ENCODE data around the gene USP53. TPM values are rescaled to one million over a fixed set of nuclear protein-coding genes. Genes with fewer than 3 reads are reported as not detected.
A peak's percentile ranks its signal among the peaks of the same experiment; 100 is the strongest.
"Not testable (repeated sequence)": the region's sequence is repeated elsewhere in the genome, so short reads cannot be mapped to it uniquely, and the experiment has no call there.

The USP53 gene
- 10 to 100 TPM; 34.0 to 46.2 (median 39.2) TPM for polyA plus RNA-seq (ENCODE audit: insufficient read length in 4 of 4)

- DNase-seq (ENCODE audit: low read depth in 4 of 4, low spot score in 2 of 4), result peak; percentile 94 to 96 (median 95)
Measured at GRCh38 chr4:119212234-119212963, at the start of gene USP53. USP53 (plus strand) TSS chr4:119212713; CDS start chr4:119239760, 27,047 bp downstream.

DNA sequence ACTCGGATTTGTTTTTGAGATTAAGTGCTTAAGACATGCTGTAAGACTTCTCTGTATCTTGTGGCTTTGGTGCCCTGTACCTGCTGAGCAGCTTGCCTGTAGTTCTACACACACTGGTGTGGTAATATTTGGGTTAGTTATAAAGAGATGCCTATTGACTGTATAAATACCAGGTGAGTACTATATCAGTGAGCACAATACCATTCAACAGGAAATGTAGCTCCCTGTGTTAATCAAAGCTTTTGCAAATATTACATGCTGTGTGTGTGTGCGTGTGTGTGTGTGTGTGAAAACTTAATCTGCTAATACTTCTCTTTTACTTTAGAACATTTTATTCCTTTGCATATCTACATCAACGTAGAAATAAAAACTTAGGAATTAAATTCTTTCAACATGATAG, 46.7 kb upstream of the USP53 start:
- DNase-seq (ENCODE audit: low read depth in 4 of 4, low spot score in 2 of 4), result no peak

- no peak for DNase-seq (ENCODE audit: low read depth in 4 of 4, low spot score in 2 of 4)
Measured at GRCh38 chr4:119170195-119170594, 42.3 kb upstream of the USP53 start.

DNA sequence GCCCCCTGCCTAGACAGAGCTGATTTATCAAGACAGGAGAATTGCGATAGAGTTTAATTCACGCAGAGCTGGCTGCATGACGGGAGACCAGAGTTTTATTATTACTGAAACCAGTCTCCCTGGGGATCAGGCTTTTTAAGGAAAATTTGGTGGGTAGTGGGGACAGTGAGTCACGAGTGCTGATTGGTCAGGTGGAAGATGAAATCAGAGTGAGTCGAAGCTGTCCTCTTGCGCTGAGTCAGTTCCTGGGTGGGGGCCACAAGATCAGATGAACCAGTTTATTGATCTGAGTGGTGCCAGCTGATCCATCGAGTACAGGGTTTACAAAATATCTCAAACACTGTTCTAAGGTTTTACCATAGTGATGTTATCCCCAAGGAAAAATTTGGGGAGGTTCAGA, 40.3 kb upstream of the USP53 start:
- no peak for DNase-seq (ENCODE audit: low read depth in 4 of 4, low spot score in 2 of 4)

- DNase-seq (ENCODE audit: low read depth in 4 of 4, low spot score in 2 of 4), result not testable (repeated sequence)
Measured at GRCh38 chr4:119173729-119174361, 38.7 kb upstream of the USP53 start.

- no peak for DNase-seq (ENCODE audit: low read depth in 4 of 4, low spot score in 2 of 4)
Measured at GRCh38 chr4:119179011-119179410, 33.5 kb upstream of the USP53 start.

- no peak for DNase-seq (ENCODE audit: low read depth in 4 of 4, low spot score in 2 of 4)
Measured at GRCh38 chr4:119184128-119184527, 28.4 kb upstream of the USP53 start.

GRCh38 chr4:119189638-119190037, 22.9 kb upstream of the USP53 start:
- no peak for DNase-seq (ENCODE audit: low read depth in 4 of 4, low spot score in 2 of 4)

- DNase-seq (ENCODE audit: low read depth in 4 of 4, low spot score in 2 of 4), result no peak
Measured at GRCh38 chr4:119190354-119190753, 22.2 kb upstream of the USP53 start.

DNA sequence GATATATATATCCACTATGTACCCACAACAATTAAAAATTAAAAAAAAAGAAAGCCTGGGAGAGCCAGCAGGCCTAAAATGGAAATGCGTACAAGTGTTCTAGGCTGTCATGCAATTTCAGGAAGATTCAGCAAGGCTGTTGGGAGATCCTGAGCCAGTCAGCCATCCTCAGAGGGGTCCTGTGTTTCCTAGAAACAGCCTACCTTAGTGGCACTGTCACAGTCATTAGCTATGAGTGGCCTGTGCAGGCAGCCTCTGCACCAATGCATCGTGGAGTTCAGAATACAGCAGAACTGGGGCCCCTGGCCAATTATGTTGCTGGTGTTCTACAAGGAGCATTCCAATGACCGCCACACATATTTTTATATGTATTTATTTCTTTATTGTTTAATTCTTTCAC, 21.0 kb upstream of the USP53 start:
- DNase-seq (ENCODE audit: low read depth in 4 of 4, low spot score in 2 of 4), result no peak

DNA sequence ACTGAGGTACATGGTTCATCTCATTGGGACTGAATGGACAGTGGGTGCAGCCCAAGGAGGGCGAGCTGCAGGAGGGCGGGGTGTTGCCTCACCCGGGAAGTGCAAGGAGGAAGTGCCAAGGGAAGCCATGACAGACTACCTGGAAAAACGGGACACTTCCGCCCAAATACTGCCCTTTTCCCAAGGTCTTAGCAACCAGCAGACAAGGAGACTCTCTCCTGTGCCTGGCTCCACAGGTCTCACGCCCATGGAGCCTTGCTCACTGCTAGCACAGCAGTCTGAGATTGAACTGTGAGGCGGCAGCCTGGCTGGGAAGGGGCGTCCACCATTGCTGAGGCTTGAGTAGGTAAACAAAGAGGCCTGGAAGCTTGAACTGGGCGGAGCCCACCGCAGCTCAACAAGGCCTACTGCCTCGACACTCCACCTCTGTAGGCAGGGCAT, 14.7 kb upstream of the USP53 start:
- no peak for DNase-seq (ENCODE audit: low read depth in 4 of 4, low spot score in 2 of 4)

GRCh38 chr4:119204916-119205315, 7.6 kb upstream of the USP53 start:
- no peak for DNase-seq (ENCODE audit: low read depth in 4 of 4, low spot score in 2 of 4)

DNA sequence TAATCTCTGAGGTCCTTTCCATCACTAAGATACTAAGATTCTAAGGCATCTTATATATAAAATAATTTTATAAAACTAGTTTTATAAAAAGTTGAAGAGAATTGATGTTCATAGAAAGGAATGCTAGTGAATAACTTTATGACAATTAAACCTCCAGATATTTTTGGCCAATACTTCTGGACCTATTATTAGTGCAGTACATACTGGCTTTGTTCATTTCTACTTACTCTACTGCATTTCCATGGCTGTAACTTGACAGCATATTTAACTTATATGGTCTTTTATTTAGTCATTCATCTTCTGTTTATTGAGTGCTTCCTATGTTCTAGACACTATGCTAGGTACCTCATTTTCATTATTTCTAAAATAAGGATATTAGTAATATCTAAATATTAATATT, 6.8 kb upstream of the USP53 start:
- DNase-seq (ENCODE audit: low read depth in 4 of 4, low spot score in 2 of 4), result no peak

- DNase-seq (ENCODE audit: low read depth in 4 of 4, low spot score in 2 of 4), result no peak
Measured at GRCh38 chr4:119206178-119206577, 6.3 kb upstream of the USP53 start.

DNA sequence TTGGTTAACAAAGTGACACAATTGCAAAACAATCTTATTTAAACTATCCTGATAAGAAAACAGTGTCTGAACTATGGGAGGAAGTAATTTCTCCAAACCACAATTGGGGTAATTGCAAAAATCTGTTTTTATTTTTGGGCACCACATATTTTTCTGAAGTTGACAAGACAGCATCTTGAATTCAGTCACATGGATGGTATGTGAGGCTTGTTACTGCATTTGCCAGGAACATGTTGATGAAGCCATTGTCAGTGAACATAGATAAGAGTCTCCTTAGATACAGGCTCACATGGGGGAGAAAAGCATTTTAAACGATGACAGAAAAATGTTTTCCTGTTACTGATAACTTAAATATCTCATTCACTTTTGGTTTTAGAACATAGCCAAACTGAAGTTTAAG, 5.5 kb upstream of the USP53 start:
- no peak for DNase-seq (ENCODE audit: low read depth in 4 of 4, low spot score in 2 of 4)

- DNase-seq (ENCODE audit: low read depth in 4 of 4, low spot score in 2 of 4), result no peak
Measured at GRCh38 chr4:119209077-119209476, 3.4 kb upstream of the USP53 start.

- no peak for DNase-seq (ENCODE audit: low read depth in 4 of 4, low spot score in 2 of 4)
Measured at GRCh38 chr4:119209586-119209985, 2.9 kb upstream of the USP53 start.

- no peak for DNase-seq (ENCODE audit: low read depth in 4 of 4, low spot score in 2 of 4)
Measured at GRCh38 chr4:119210775-119211174, 1.7 kb upstream of the USP53 start.

DNA sequence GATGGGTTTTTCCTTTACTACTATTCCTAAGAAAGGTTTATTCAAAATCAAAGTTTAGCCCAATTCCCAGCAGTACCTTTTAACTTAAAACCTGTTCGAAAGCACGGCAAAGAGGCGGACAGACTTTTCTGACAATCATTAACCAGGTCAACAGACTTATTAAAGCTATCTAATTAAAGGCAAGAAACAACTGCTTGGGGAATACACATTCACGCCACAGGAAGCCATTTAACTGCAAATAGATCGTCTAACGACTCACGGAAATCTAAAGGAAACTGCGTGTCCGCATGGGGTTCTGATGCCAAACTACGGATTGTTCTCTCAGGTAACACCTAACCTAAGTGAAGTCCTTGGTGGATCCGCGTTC, 663 bp upstream of the USP53 start:
- peak in 3 of 4 donors; percentile 9 to 88 (median 54) for DNase-seq (ENCODE audit: low read depth in 4 of 4, low spot score in 2 of 4)

- DNase-seq (ENCODE audit: low read depth in 4 of 4, low spot score in 2 of 4), result peak in 3 of 4 donors; percentile 44 to 59 (median 47)
Measured at GRCh38 chr4:119212964-119213606, 572 bp downstream of the USP53 start.

GRCh38 chr4:119218093-119218492, 5.6 kb downstream of the USP53 start:
- no peak for DNase-seq (ENCODE audit: low read depth in 4 of 4, low spot score in 2 of 4)

DNA sequence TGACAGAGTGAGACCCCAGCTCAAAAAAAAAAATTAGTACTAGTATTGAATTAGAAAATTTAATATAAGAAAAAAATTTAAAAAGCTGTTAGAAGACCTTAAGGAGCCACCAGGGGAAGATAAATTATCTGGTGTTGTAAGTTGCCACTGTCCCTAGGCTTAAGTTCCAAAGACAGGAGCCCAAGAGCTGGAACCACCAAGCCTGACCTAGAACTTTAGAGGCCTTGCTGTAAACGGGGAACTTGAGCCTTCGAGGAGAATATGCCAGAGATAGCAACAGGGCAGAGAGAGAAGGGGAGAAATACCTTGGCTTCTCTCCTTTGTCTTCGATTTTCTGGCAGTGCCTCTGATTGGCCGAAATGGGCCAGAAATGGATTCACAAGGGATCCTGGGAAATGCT, 8.9 kb downstream of the USP53 start:
- no peak for DNase-seq (ENCODE audit: low read depth in 4 of 4, low spot score in 2 of 4)
